Stimulated activated CD8-positive, alpha-beta memory T cell treated with anti-CD3 and anti-CD28 coated beads, Interleukin-7, amount 100 ng/mL, for 4 hours (primary cell): ENCODE measurements around the gene CHST1.

Experiments used
- DNase-seq, 2 donors: peaks; one replicate each; pipeline ENCODE4 v3.0.0-alpha.2; 2020; ENCODE audit warnings: low read depth in 2 of 2

CHST1 gene

GRCh38 chr11:45606514-45607281 is 58.7 kb downstream of the CHST1 start:
- DNase-seq = no peak

GRCh38 chr11:45605051-45605450 is 60.4 kb downstream of the CHST1 start:
- DNase-seq = no peak

GRCh38 chr11:45603946-45604682 is 61.3 kb downstream of the CHST1 start:
- no peak for DNase-seq

GRCh38 chr11:45599161-45599943 is 66.1 kb downstream of the CHST1 start:
- DNase-seq = no peak
